Fibroblast of skin of right biceps (primary cell): Measurements from ENCODE around the gene DNHD1.
A peak's percentile ranks its signal among the peaks of the same experiment; 100 is the strongest.

Experiments
- DNase-seq: peaks from one replicate; pipeline ENCODE4 v3.0.0-alpha.2; 2013

Gene DNHD1

GRCh38 chr11:6599449-6599848, 102.4 kb downstream of the DNHD1 start:
- DNase-seq, result no peak

- DNase-seq, result no peak
Observed at GRCh38 chr11:6599881-6600390, 102.9 kb downstream of the DNHD1 start.

GRCh38 chr11:6601041-6601461, 104.0 kb downstream of the DNHD1 start:
- DNase-seq, result no peak

- DNase-seq, result no peak
Observed at GRCh38 chr11:6602096-6602940, 105.2 kb downstream of the DNHD1 start.

GRCh38 chr11:6603287-6604080, 106.4 kb downstream of the DNHD1 start, which contains the start of the genes ILK and RRP8:
ILK (plus strand) TSS chr11:6603774; CDS start chr11:6604272, 498 bp downstream.
RRP8 (minus strand) TSS chr11:6603616; CDS start chr11:6603502, 114 bp downstream.
- DNase-seq, result peak; percentile 88

GRCh38 chr11:6604081-6604626, 107.1 kb downstream of the DNHD1 start:
- peak; percentile 62 for DNase-seq

- DNase-seq, result no peak
Observed at GRCh38 chr11:6604790-6605189, 107.7 kb downstream of the DNHD1 start.

GRCh38 chr11:6606471-6607189, 109.5 kb downstream of the DNHD1 start:
- DNase-seq, result peak; percentile 94

- peak; percentile 65 for DNase-seq
Observed at GRCh38 chr11:6607190-6607795, 110.2 kb downstream of the DNHD1 start.

- DNase-seq, result peak; percentile 34
Observed at GRCh38 chr11:6608011-6608410, 110.9 kb downstream of the DNHD1 start.

- peak; percentile 10 for DNase-seq
Observed at GRCh38 chr11:6608726-6609501, 111.8 kb downstream of the DNHD1 start.

- DNase-seq, result no peak
Observed at GRCh38 chr11:6609502-6610015, 112.5 kb downstream of the DNHD1 start.

- DNase-seq, result no peak
Observed at GRCh38 chr11:6610591-6610990, 113.5 kb downstream of the DNHD1 start.

GRCh38 chr11:6611092-6611962, 114.2 kb downstream of the DNHD1 start:
- DNase-seq, result peak; percentile 8

GRCh38 chr11:6611963-6612212, 114.8 kb downstream of the DNHD1 start:
- DNase-seq, result no peak

GRCh38 chr11:6612213-6613041, 115.3 kb downstream of the DNHD1 start, which contains the start of gene TAF10:
TAF10 (minus strand) TSS chr11:6612216; CDS start chr11:6612189, 27 bp downstream.
- DNase-seq, result peak; percentile 97

- no peak for DNase-seq
Observed at GRCh38 chr11:6613496-6613895, 116.4 kb downstream of the DNHD1 start.

GRCh38 chr11:6614446-6614845, 117.4 kb downstream of the DNHD1 start:
- DNase-seq, result no peak

- no peak for DNase-seq
Observed at GRCh38 chr11:6615046-6615445, 118.0 kb downstream of the DNHD1 start.
